SU-DHL-6 (cell line): ENCODE data around the gene FZD7.

ENCODE experiments used
- H2AFZ ChIP-seq: fragments of 200-600 bp; sonication (generic); 2 replicates; pipeline ENCODE4 v1.6.1; 2014; ENCODE audit warnings: low read depth, mild to moderate bottlenecking, moderate library complexity, mixed read lengths, antibody characterized with exemption, low read length; ENCODE audit not compliant: severe bottlenecking
- H3F3A ChIP-seq: fragments of 200-600 bp; shearing (Covaris generic); 2 replicates; pipeline ENCODE4 v1.6.0; 2016; ENCODE audit warnings: antibody characterized with exemption, mild to moderate bottlenecking; ENCODE audit not compliant: insufficient read depth
- H3K27ac ChIP-seq: fragments of 200-600 bp; sonication (generic); 2 replicates; pipeline ENCODE4 v1.5.1; 2016; ENCODE audit warnings: low read depth, mild to moderate bottlenecking, low read length, moderate library complexity, mixed read lengths
- H3K27me3 ChIP-seq: fragments of 200-600 bp; sonication (generic), shearing (Covaris generic); 2 replicates; pipeline ENCODE4 v1.6.0; 2014; ENCODE audit warnings: mild to moderate bottlenecking, low read length
- H3K36me3 ChIP-seq: fragments of 200-600 bp; sonication (generic); 2 replicates; pipeline ENCODE4 v1.6.1; 2014; ENCODE audit warnings: mild to moderate bottlenecking, low read length, mixed read lengths
- H3K4me2 ChIP-seq: fragments of 300-600, 200-600 bp; shearing (Covaris generic), sonication (generic); 2 replicates; pipeline ENCODE4 v1.6.0; 2014; ENCODE audit warnings: low read length, low read depth, mild to moderate bottlenecking; ENCODE audit not compliant: poor library complexity, severe bottlenecking
- H3K4me3 ChIP-seq: fragments of 200-600 bp; sonication (generic); 2 replicates; pipeline ENCODE4 v1.5.1; 2014; ENCODE audit warnings: antibody characterized with exemption, low read length, mild to moderate bottlenecking, mixed read lengths; ENCODE audit not compliant: insufficient read depth, poor library complexity, severe bottlenecking
- H3K79me2 ChIP-seq: fragments of 200-600 bp; sonication (generic); 2 replicates; pipeline ENCODE4 v1.6.1; 2014; ENCODE audit warnings: mild to moderate bottlenecking, low read length, moderate library complexity; ENCODE audit not compliant: insufficient read depth
- H3K9ac ChIP-seq: fragments of 200-600 bp; sonication (generic); 2 replicates; pipeline ENCODE4 v1.7.0; 2014; ENCODE audit warnings: mild to moderate bottlenecking, low read length
- H3K9me2 ChIP-seq: fragments of 200-600 bp; sonication (generic); replicated peaks from 2 replicates; pipeline ENCODE4 v1.6.1; 2014; ENCODE audit warnings: low read length; ENCODE audit not compliant: insufficient read depth
- H3K9me3 ChIP-seq: fragments of 200-600 bp; sonication (generic); 2 replicates; pipeline ENCODE4 v1.6.1; 2014; ENCODE audit warnings: low read length, mixed read lengths; ENCODE audit not compliant: insufficient read depth
- H4K20me1 ChIP-seq: fragments of 200-600 bp; sonication (generic); 2 replicates; pipeline ENCODE4 v1.6.1; 2014; ENCODE audit warnings: low read depth, mild to moderate bottlenecking, antibody characterized with exemption, low read length, moderate library complexity, mixed read lengths
- EZH2phosphoT487 ChIP-seq: fragments of 200-600 bp; sonication (generic), shearing (Covaris generic); conservative IDR thresholded peaks from 2 replicates; pipeline ENCODE4 v1.6.1; 2018; ENCODE audit warnings: mild to moderate bottlenecking, antibody characterized with exemption, low read length, moderate library complexity, mixed read lengths
- TF ChIP-seq, protein P1 (sequence below): fragments of 200-600 bp; sonication (generic); IDR thresholded peaks from one replicate; pipeline ENCODE4 v1.5.1; 2017; ENCODE audit warnings: antibody characterized with exemption, mild to moderate bottlenecking, low read length, moderate library complexity; ENCODE audit not compliant: insufficient read depth, poor library complexity, severe bottlenecking

FZD7 gene

DNA sequence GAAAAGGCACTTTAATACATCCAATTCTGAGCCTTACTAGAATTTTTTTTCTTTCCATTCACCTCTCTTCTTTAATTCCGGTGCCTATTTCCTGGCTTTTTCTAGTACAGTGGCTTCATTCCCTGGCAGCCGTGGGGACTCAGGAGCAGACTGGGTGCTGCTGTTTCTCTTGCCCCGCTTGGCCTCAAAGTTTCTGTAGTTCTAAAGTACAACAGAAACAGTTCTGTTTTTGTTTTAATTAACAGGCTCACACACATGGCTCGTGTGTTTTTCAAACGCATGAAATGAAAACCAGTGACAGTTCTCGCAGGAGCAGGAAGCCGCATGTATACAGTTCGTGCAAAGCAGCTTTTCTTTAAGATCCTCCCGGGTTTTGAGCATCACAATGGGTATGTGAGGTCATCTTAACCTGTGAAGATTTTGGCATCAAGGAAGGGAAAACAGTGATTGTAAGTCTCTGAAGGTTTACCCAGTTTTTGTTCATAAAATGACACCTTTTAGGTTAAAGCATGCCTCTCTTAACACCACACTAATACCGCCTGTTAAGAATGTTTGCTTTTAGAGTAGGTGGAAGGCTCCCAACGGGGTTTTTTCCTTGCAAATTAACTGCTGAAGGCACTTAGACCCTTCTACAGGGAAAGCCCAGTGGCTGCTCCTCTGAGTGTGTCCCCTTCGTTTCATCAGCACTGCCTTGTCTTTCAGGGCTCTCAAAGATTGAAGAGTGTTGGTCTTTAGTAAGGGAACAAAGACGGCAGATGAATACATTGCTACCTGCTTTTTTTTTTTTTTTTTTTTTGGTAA, 5.8 kb downstream of the FZD7 start:
- H3K9ac ChIP-seq, result no peak overlapping the region

DNA sequence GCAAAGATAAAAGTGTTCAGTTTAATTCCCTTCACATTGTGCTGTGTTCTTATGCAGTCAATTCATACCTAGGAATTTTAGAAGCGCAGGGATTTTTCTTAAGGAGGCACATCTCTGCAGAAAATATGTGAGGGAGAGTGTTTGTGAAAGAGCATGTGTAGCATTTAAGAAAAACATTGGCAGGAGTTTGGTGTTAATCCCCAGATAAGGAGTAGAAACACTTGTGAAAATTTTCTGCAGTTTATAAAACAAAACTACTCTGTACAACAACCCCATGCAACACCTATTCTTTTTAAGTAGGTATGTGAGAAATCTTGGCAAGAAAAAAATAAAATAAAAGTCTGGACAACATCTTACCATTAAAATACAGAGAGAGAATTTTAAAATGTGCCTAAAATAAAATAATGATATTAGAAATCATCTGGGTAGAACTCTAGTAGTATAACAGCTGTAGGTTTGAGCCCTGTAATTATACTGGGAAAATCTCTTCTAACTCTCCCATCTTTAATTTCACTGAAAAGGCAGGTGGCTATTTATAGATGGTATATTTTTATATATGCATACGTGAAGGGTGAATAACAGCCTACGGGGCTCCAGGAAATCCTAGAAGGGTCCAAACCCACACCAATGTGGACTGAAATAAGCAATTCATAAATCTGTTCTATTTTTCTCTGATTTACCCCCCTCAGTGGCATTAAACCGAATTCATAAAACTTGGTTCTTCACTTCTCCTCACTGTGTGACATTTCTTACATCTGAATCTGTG, 6.6 kb downstream of the FZD7 start:
- Histone ChIP-seq H3K4me3 (no peak overlapping the region), H4K20me1 (no peaks in the 10 kb centered on the region), H3K79me2 (no peaks in the 10 kb centered on the region), H3K9ac (no peak overlapping the region), H3K9me3 (no peaks in the 10 kb centered on the region), H3K27ac (no peak overlapping the region), H2AFZ (no peak overlapping the region), H3K36me3 (no peaks in the 10 kb centered on the region), H3K27me3 (no peaks in the 10 kb centered on the region), H3F3A (no peaks in the 10 kb centered on the region), H3K4me2 (no peak overlapping the region), H3K9me2 (no peaks in the 10 kb centered on the region)
- TF ChIP-seq, protein P1, sequence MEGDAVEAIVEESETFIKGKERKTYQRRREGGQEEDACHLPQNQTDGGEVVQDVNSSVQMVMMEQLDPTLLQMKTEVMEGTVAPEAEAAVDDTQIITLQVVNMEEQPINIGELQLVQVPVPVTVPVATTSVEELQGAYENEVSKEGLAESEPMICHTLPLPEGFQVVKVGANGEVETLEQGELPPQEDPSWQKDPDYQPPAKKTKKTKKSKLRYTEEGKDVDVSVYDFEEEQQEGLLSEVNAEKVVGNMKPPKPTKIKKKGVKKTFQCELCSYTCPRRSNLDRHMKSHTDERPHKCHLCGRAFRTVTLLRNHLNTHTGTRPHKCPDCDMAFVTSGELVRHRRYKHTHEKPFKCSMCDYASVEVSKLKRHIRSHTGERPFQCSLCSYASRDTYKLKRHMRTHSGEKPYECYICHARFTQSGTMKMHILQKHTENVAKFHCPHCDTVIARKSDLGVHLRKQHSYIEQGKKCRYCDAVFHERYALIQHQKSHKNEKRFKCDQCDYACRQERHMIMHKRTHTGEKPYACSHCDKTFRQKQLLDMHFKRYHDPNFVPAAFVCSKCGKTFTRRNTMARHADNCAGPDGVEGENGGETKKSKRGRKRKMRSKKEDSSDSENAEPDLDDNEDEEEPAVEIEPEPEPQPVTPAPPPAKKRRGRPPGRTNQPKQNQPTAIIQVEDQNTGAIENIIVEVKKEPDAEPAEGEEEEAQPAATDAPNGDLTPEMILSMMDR, result no peak
- TF ChIP-seq EZH2phosphoT487, result no peak

More for the DNA sequence above, 5.8 kb downstream of the FZD7 start:
- Histone ChIP-seq H3K36me3 (no peaks in the 10 kb centered on the region), H3K9me3 (no peaks in the 10 kb centered on the region), H3K4me2 (no peak overlapping the region), H3K27ac (no peak overlapping the region), H3K79me2 (no peaks in the 10 kb centered on the region), H4K20me1 (no peaks in the 10 kb centered on the region), H3F3A (no peaks in the 10 kb centered on the region), H3K27me3 (no peaks in the 10 kb centered on the region), H2AFZ (no peak overlapping the region), H3K9me2 (no peaks in the 10 kb centered on the region), H3K4me3 (no peak overlapping the region)
- TF ChIP-seq, protein P1, result no peak
- no peak for TF ChIP-seq EZH2phosphoT487

DNA sequence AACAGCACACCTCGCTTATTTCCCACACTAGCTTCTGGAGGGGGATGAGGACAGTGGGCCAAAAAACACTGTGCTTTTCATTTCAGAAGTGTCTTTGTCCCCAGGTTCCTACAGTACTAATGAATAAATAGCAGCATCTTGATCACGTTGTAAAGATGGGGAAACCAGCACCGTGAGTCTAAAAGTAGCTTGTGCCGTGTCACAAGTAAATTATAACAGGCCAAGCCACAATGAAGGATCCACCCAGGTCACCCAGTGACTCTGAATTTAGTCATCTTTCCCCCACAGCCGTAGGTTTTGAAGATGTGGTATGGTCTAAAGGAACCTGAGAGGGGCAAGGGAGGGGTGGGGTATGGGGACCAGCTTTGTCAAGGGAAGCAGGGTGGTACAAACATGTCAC, 8.8 kb downstream of the FZD7 start:
- Histone ChIP-seq H2AFZ (no peak overlapping the region), H3K9ac (no peak overlapping the region)
- TF ChIP-seq, protein P1, result no peak
- no peak for TF ChIP-seq EZH2phosphoT487

More for the DNA sequence above, 8.8 kb downstream of the FZD7 start:
- H3K27me3 ChIP-seq, result no peaks in the 10 kb centered on the region
- no peaks in the 10 kb centered on the region for H3K36me3 ChIP-seq
- H3K27ac ChIP-seq, result no peak overlapping the region
- H3K4me2 ChIP-seq, result no peak overlapping the region
- no peaks in the 10 kb centered on the region for H3F3A ChIP-seq
- H3K79me2 ChIP-seq, result no peaks in the 10 kb centered on the region
- H4K20me1 ChIP-seq, result no peaks in the 10 kb centered on the region
- H3K9me2 ChIP-seq, result no peaks in the 10 kb centered on the region
- no peaks in the 10 kb centered on the region for H3K9me3 ChIP-seq
- H3K4me3 ChIP-seq, result no peak overlapping the region
